Stimulated activated CD4-positive, alpha-beta T cell treated with anti-CD3 and anti-CD28 coated beads, Interleukin-1b, Interleukin-23, amount 100 ng/mL, for 48 hours (primary cell): ENCODE results near the gene DMRTC2.

Experiments used
- DNase-seq: peaks from one replicate; pipeline ENCODE4 v3.0.0-alpha.2; 2020

DMRTC2 gene

GRCh38 chr19:41894350-41894749 is 49.5 kb downstream of the DMRTC2 start:
- DNase-seq: no peak

GRCh38 chr19:41895745-41896580 is 51.1 kb downstream of the DMRTC2 start:
- DNase-seq: no peak

- DNase-seq: no peak
These were observed 51.7 kb downstream of the DMRTC2 start for GRCh38 chr19:41896581-41896942.

GRCh38 chr19:41897181-41897580 is 52.3 kb downstream of the DMRTC2 start:
- DNase-seq: no peak

GRCh38 chr19:41897820-41898219 is 53.0 kb downstream of the DMRTC2 start:
- DNase-seq: no peak

GRCh38 chr19:41898235-41898634 is 53.4 kb downstream of the DMRTC2 start:
- no peak for DNase-seq
